Measurements from ENCODE around the gene PARK7. TPM values are rescaled to one million over a fixed set of nuclear protein-coding genes. Genes with fewer than 3 reads are reported as not detected.

Gene PARK7
- total RNA-seq, 6 experiments from 2014 or later = 331 to 377 (median 362) TPM

- Mint-ChIP-seq H3K4me1 (ENCODE audit: low read depth) (peaks cover 50% of the 10 kb centered on the region), H3K36me3 (ENCODE audit: low read depth) (peaks cover 26% of the 10 kb centered on the region), H3K27me3 (ENCODE audit: insufficient read depth) (no peaks in the 10 kb centered on the region), H3K27ac (no peak overlapping the region), H3K9me3 (no peaks in the 10 kb centered on the region), H3K4me3 (no peak overlapping the region)
- no peak for DNase-seq
- no peak for TF ChIP-seq CTCF (IDR thresholded peaks at IDR 0.05)
These were observed 51.9 kb downstream of the PARK7 start for GRCh38 chr1:8013399-8013798.

GRCh38 chr1:8013800-8014199 lies 52.3 kb downstream of the PARK7 start:
- Mint-ChIP-seq H3K27me3 (ENCODE audit: insufficient read depth) (no peaks in the 10 kb centered on the region), H3K36me3 (ENCODE audit: low read depth) (peaks cover 26% of the 10 kb centered on the region), H3K9me3 (no peaks in the 10 kb centered on the region), H3K4me1 (ENCODE audit: low read depth) (peaks cover 54% of the 10 kb centered on the region), H3K27ac (peak overlapping the region; percentile 24; the same call in 1 of the 2 replicates), H3K4me3 (no peak overlapping the region)
- no peak for TF ChIP-seq CTCF (IDR thresholded peaks at IDR 0.05)
- no peak for DNase-seq

GRCh38 chr1:8014381-8014988 lies 53.0 kb downstream of the PARK7 start:
- Mint-ChIP-seq H3K9me3 (no peaks in the 10 kb centered on the region), H3K27ac (peak overlapping the region; percentile 67; the same call in 1 of the 2 replicates), H3K36me3 (ENCODE audit: low read depth) (peaks cover 26% of the 10 kb centered on the region), H3K4me1 (ENCODE audit: low read depth) (peaks cover 61% of the 10 kb centered on the region), H3K4me3 (no peak overlapping the region), H3K27me3 (ENCODE audit: insufficient read depth) (no peaks in the 10 kb centered on the region)
- TF ChIP-seq CTCF (IDR thresholded peaks at IDR 0.05) = no peak
- DNase-seq = no peak

GRCh38 chr1:8015036-8015808 lies 53.7 kb downstream of the PARK7 start:
- Mint-ChIP-seq H3K4me1 (ENCODE audit: low read depth) (peaks cover 68% of the 10 kb centered on the region), H3K27ac (peak overlapping the region; percentile 67), H3K36me3 (ENCODE audit: low read depth) (peaks cover 22% of the 10 kb centered on the region), H3K4me3 (peak overlapping the region; percentile 28), H3K9me3 (no peaks in the 10 kb centered on the region), H3K27me3 (ENCODE audit: insufficient read depth) (no peaks in the 10 kb centered on the region)
- peak; percentile 92 for TF ChIP-seq CTCF (IDR thresholded peaks at IDR 0.05)
- peak; percentile 89 for DNase-seq

GRCh38 chr1:8015809-8016165 lies 54.3 kb downstream of the PARK7 start:
- DNase-seq = no peak
- Mint-ChIP-seq H3K36me3 (ENCODE audit: low read depth) (peaks cover 22% of the 10 kb centered on the region), H3K4me3 (peak overlapping the region; percentile 28; the same call in 1 of the 2 replicates), H3K27ac (no peak overlapping the region), H3K4me1 (ENCODE audit: low read depth) (peaks cover 74% of the 10 kb centered on the region), H3K9me3 (no peaks in the 10 kb centered on the region), H3K27me3 (ENCODE audit: insufficient read depth) (no peaks in the 10 kb centered on the region)
- TF ChIP-seq CTCF (IDR thresholded peaks at IDR 0.05) = no peak

Data from HFFc6 (cell line).